Measurements from ENCODE around the gene FBXO39. TPM values are rescaled to one million over a fixed set of nuclear protein-coding genes. Genes with fewer than 3 reads are reported as not detected.
"Not testable (repeated sequence)": the region's sequence is repeated elsewhere in the genome, so short reads cannot be mapped to it uniquely, and the experiment has no call there.

Gene FBXO39
- total RNA-seq, result 0.18 TPM
- polyA plus RNA-seq (ENCODE audit: insufficient read depth in 1 of 8, insufficient read length in 8 of 8, low replicate concordance in 1 of 8), result under 1 TPM in 3 of 8 donors, not detected in 5; 0.14 to 0.41 (median 0.22) TPM
- long read RNA-seq, donor 1, result 0 reads
- long read RNA-seq, donor 2, result 0 reads
- long read RNA-seq, donor 3, result 0 reads
- long read RNA-seq, donor 4, result 0 reads
- long read RNA-seq, donor 5, result 0 reads
- long read RNA-seq, donor 6, result 0 reads
- long read RNA-seq, donor 7, result 0 reads
- long read RNA-seq, donor 8, result 0 reads
- long read RNA-seq, donor 9, result 0 reads
- long read RNA-seq, donor 10, result 0 reads
- long read RNA-seq, donor 11, result 0 reads

- Histone ChIP-seq H3K36me3 (ENCODE audit: control insufficient read depth, insufficient read depth, low read length) (peaks cover 20% of the 10 kb centered on the region), H3K27ac (ENCODE audit: low read length) (no peak within 1 kb of the TSS), H3K4me3 (ENCODE audit: low read length) (no peak within 1 kb of the TSS), H3K27me3 (ENCODE audit: control insufficient read depth, insufficient read depth, low read length) (peaks cover 30% of the 10 kb centered on the region), H3K4me1 (ENCODE audit: control insufficient read depth, insufficient read depth, low read length) (no peaks in the 10 kb centered on the region), H3K9me3 (replicated peaks; ENCODE audit: control insufficient read depth, low read depth, low read length) (peaks cover 40% of the 10 kb centered on the region)
- DNase-seq, result no peak
- 1% methylated on average over 49 of the region's 49 CpGs for WGBS (ENCODE audit: insufficient coverage)
These were observed at the start of gene FBXO39 for GRCh38 chr17:6775871-6776405. TSS of gene FBXO39 (plus strand) at chr17:6776215. CDS start at chr17:6779869, 3,654 bp downstream.

- H3K4me3 ChIP-seq (ENCODE audit: low read length), result no peak overlapping the region
- DNase-seq, result no peak
- 100% methylated on average over 2 of the region's 4 CpGs for WGBS (ENCODE audit: insufficient coverage)
- H3K27me3 ChIP-seq (ENCODE audit: control insufficient read depth, insufficient read depth, low read length), result peaks cover 2% of the 10 kb centered on the region
- H3K9me3 ChIP-seq (replicated peaks; ENCODE audit: control insufficient read depth, low read depth, low read length), result no peaks in the 10 kb centered on the region
- no peaks in the 10 kb centered on the region for H3K36me3 ChIP-seq (ENCODE audit: control insufficient read depth, insufficient read depth, low read length)
- H3K27ac ChIP-seq (ENCODE audit: low read length), result no peak overlapping the region
- H3K4me1 ChIP-seq (ENCODE audit: control insufficient read depth, insufficient read depth, low read length), result no peaks in the 10 kb centered on the region
These were observed 46.5 kb upstream of the FBXO39 start for GRCh38 chr17:6729531-6729930.

- not testable (repeated sequence) for H3K9me3 ChIP-seq (replicated peaks; ENCODE audit: control insufficient read depth, low read depth, low read length); H3K36me3 ChIP-seq (ENCODE audit: control insufficient read depth, insufficient read depth, low read length); H3K4me1 ChIP-seq (ENCODE audit: control insufficient read depth, insufficient read depth, low read length); H3K4me3 ChIP-seq (ENCODE audit: low read length); H3K27me3 ChIP-seq (ENCODE audit: control insufficient read depth, insufficient read depth, low read length); DNase-seq; H3K27ac ChIP-seq (ENCODE audit: low read length)
- 93% methylated on average over 3 of the region's 6 CpGs for WGBS (ENCODE audit: insufficient coverage)
These were observed 29.4 kb upstream of the FBXO39 start for GRCh38 chr17:6746665-6747064.

GRCh38 chr17:6748617-6749016 is 27.4 kb upstream of the FBXO39 start:
- Histone ChIP-seq H3K9me3 (replicated peaks; ENCODE audit: control insufficient read depth, low read depth, low read length) (no peaks in the 10 kb centered on the region), H3K4me1 (ENCODE audit: control insufficient read depth, insufficient read depth, low read length) (peaks cover 11% of the 10 kb centered on the region), H3K4me3 (ENCODE audit: low read length) (no peak overlapping the region)

GRCh38 chr17:6749519-6749918 is 26.5 kb upstream of the FBXO39 start:
- no peak for DNase-seq
- H3K9me3 ChIP-seq (replicated peaks; ENCODE audit: control insufficient read depth, low read depth, low read length), result no peaks in the 10 kb centered on the region
- H3K27me3 ChIP-seq (ENCODE audit: control insufficient read depth, insufficient read depth, low read length), result no peaks in the 10 kb centered on the region
- peaks cover 13% of the 10 kb centered on the region for H3K4me1 ChIP-seq (ENCODE audit: control insufficient read depth, insufficient read depth, low read length)
- WGBS (ENCODE audit: insufficient coverage), result 100% methylated on average over 1 of the region's 6 CpGs
- no peak overlapping the region for H3K27ac ChIP-seq (ENCODE audit: low read length)
- no peaks in the 10 kb centered on the region for H3K36me3 ChIP-seq (ENCODE audit: control insufficient read depth, insufficient read depth, low read length)
- H3K4me3 ChIP-seq (ENCODE audit: low read length), result no peak overlapping the region

More at GRCh38 chr17:6748617-6749016, 27.4 kb upstream of the FBXO39 start:
- no peak for DNase-seq
- Histone ChIP-seq H3K27ac (ENCODE audit: low read length) (no peak overlapping the region), H3K27me3 (ENCODE audit: control insufficient read depth, insufficient read depth, low read length) (no peaks in the 10 kb centered on the region), H3K36me3 (ENCODE audit: control insufficient read depth, insufficient read depth, low read length) (no peaks in the 10 kb centered on the region)

- H3K27me3 ChIP-seq (ENCODE audit: control insufficient read depth, insufficient read depth, low read length), result no peaks in the 10 kb centered on the region
- DNase-seq, result peak; percentile 64
- peak overlapping the region; percentile 79 for H3K27ac ChIP-seq (ENCODE audit: low read length)
- H3K9me3 ChIP-seq (replicated peaks; ENCODE audit: control insufficient read depth, low read depth, low read length), result no peaks in the 10 kb centered on the region
- 7% methylated on average over 3 of the region's 7 CpGs for WGBS (ENCODE audit: insufficient coverage)
- no peak overlapping the region for H3K4me3 ChIP-seq (ENCODE audit: low read length)
- H3K36me3 ChIP-seq (ENCODE audit: control insufficient read depth, insufficient read depth, low read length), result no peaks in the 10 kb centered on the region
- H3K4me1 ChIP-seq (ENCODE audit: control insufficient read depth, insufficient read depth, low read length), result peaks cover 32% of the 10 kb centered on the region
These were observed 23.7 kb upstream of the FBXO39 start for GRCh38 chr17:6752068-6752909.

GRCh38 chr17:6753006-6753445 is 23.0 kb upstream of the FBXO39 start:
- Histone ChIP-seq H3K4me3 (ENCODE audit: low read length) (no peak overlapping the region), H3K27ac (ENCODE audit: low read length) (peak overlapping the region; percentile 79), H3K27me3 (ENCODE audit: control insufficient read depth, insufficient read depth, low read length) (no peaks in the 10 kb centered on the region), H3K9me3 (replicated peaks; ENCODE audit: control insufficient read depth, low read depth, low read length) (no peaks in the 10 kb centered on the region), H3K36me3 (ENCODE audit: control insufficient read depth, insufficient read depth, low read length) (peaks cover 5% of the 10 kb centered on the region), H3K4me1 (ENCODE audit: control insufficient read depth, insufficient read depth, low read length) (peaks cover 33% of the 10 kb centered on the region)
- WGBS (ENCODE audit: insufficient coverage), result 34% methylated on average over 4 of the region's 9 CpGs
- DNase-seq, result peak; percentile 64

- no peaks in the 10 kb centered on the region for H3K27me3 ChIP-seq (ENCODE audit: control insufficient read depth, insufficient read depth, low read length)
- H3K36me3 ChIP-seq (ENCODE audit: control insufficient read depth, insufficient read depth, low read length), result peaks cover 9% of the 10 kb centered on the region
- WGBS (ENCODE audit: insufficient coverage), result no CpG with 5 or more reads among the region's 6 CpGs
- peaks cover 36% of the 10 kb centered on the region for H3K4me1 ChIP-seq (ENCODE audit: control insufficient read depth, insufficient read depth, low read length)
- H3K27ac ChIP-seq (ENCODE audit: low read length), result peak overlapping the region; percentile 79
- DNase-seq, result peak; percentile 14
- H3K4me3 ChIP-seq (ENCODE audit: low read length), result no peak overlapping the region
- no peaks in the 10 kb centered on the region for H3K9me3 ChIP-seq (replicated peaks; ENCODE audit: control insufficient read depth, low read depth, low read length)
These were observed 22.5 kb upstream of the FBXO39 start for GRCh38 chr17:6753546-6753945.

GRCh38 chr17:6755281-6755680 is 20.7 kb upstream of the FBXO39 start:
- Histone ChIP-seq H3K36me3 (ENCODE audit: control insufficient read depth, insufficient read depth, low read length) (peaks cover 22% of the 10 kb centered on the region), H3K4me3 (ENCODE audit: low read length) (peak overlapping the region; percentile 69), H3K4me1 (ENCODE audit: control insufficient read depth, insufficient read depth, low read length) (peaks cover 36% of the 10 kb centered on the region), H3K27ac (ENCODE audit: low read length) (peak overlapping the region; percentile 95), H3K27me3 (ENCODE audit: control insufficient read depth, insufficient read depth, low read length) (no peaks in the 10 kb centered on the region), H3K9me3 (replicated peaks; ENCODE audit: control insufficient read depth, low read depth, low read length) (no peaks in the 10 kb centered on the region)
- DNase-seq, result peak; percentile 41
- 31% methylated on average over 2 of the region's 5 CpGs for WGBS (ENCODE audit: insufficient coverage)

- DNase-seq, result peak; percentile 81
These were observed 20.3 kb upstream of the FBXO39 start, which contains the start of gene XAF1 for GRCh38 chr17:6755731-6756184. TSS of gene XAF1 (plus strand) at chr17:6756046. CDS start at chr17:6756079, 33 bp downstream.

More at GRCh38 chr17:6755731-6756184, 20.3 kb upstream of the FBXO39 start, which contains the start of gene XAF1:
- H3K27me3 ChIP-seq (ENCODE audit: control insufficient read depth, insufficient read depth, low read length), result no peaks in the 10 kb centered on the region
- H3K27ac ChIP-seq (ENCODE audit: low read length), result peak within 1 kb of the TSS; percentile 95
- H3K4me1 ChIP-seq (ENCODE audit: control insufficient read depth, insufficient read depth, low read length), result peaks cover 36% of the 10 kb centered on the region
- H3K9me3 ChIP-seq (replicated peaks; ENCODE audit: control insufficient read depth, low read depth, low read length), result no peaks in the 10 kb centered on the region
- peak within 1 kb of the TSS; percentile 69 for H3K4me3 ChIP-seq (ENCODE audit: low read length)
- WGBS (ENCODE audit: insufficient coverage), result 32% methylated on average over 12 of the region's 14 CpGs
- H3K36me3 ChIP-seq (ENCODE audit: control insufficient read depth, insufficient read depth, low read length), result peaks cover 26% of the 10 kb centered on the region

Measured in muscle of leg (tissue), 16 donors.